GM10847 (cell line): ENCODE measurements around the gene KIAA1328.

ENCODE experiments used
- POLR2A ChIP-seq: IDR thresholded peaks from 2 replicates; pipeline ENCODE4 v1.6.1; 2011; ENCODE audit not compliant: insufficient read length; ENCODE audit errors: extremely low read depth

The KIAA1328 gene

GRCh38 chr18:37253394-37254235 is 424.7 kb downstream of the KIAA1328 start:
- no peak for TF ChIP-seq POLR2A

GRCh38 chr18:37254236-37254754 is 425.4 kb downstream of the KIAA1328 start:
- no peak for TF ChIP-seq POLR2A

GRCh38 chr18:37254973-37255372 is 426.0 kb downstream of the KIAA1328 start:
- TF ChIP-seq POLR2A, result no peak

- no peak for TF ChIP-seq POLR2A
Measured at GRCh38 chr18:37258131-37258530, 429.2 kb downstream of the KIAA1328 start.

- TF ChIP-seq POLR2A, result no peak
Measured at GRCh38 chr18:37258819-37259218, 429.9 kb downstream of the KIAA1328 start.

- TF ChIP-seq POLR2A, result no peak
Measured at GRCh38 chr18:37259711-37260110, 430.8 kb downstream of the KIAA1328 start.

GRCh38 chr18:37260367-37261093 is 431.6 kb downstream of the KIAA1328 start:
- no peak for TF ChIP-seq POLR2A

GRCh38 chr18:37261246-37261840 is 432.4 kb downstream of the KIAA1328 start:
- TF ChIP-seq POLR2A, result no peak

- no peak for TF ChIP-seq POLR2A
Measured at GRCh38 chr18:37261988-37262387, 433.1 kb downstream of the KIAA1328 start.

- no peak for TF ChIP-seq POLR2A
Measured at GRCh38 chr18:37264956-37265355, 436.0 kb downstream of the KIAA1328 start.

- no peak for TF ChIP-seq POLR2A
Measured at GRCh38 chr18:37265382-37265781, 436.5 kb downstream of the KIAA1328 start.

- no peak for TF ChIP-seq POLR2A
Measured at GRCh38 chr18:37266290-37266689, 437.4 kb downstream of the KIAA1328 start.

GRCh38 chr18:37270038-37270665 is 441.2 kb downstream of the KIAA1328 start:
- TF ChIP-seq POLR2A, result no peak

GRCh38 chr18:37270666-37271052 is 441.7 kb downstream of the KIAA1328 start:
- TF ChIP-seq POLR2A, result no peak

- no peak for TF ChIP-seq POLR2A
Measured at GRCh38 chr18:37272226-37272625, 443.3 kb downstream of the KIAA1328 start.

GRCh38 chr18:37272841-37273240 is 443.9 kb downstream of the KIAA1328 start:
- TF ChIP-seq POLR2A, result no peak
